ENCODE data around the gene SPNS2.

The SPNS2 gene

GRCh38 chr17:4499431-4500190 is 930 bp downstream of the SPNS2 start:
- no peaks in the 10 kb centered on the region for H3K9me3 ChIP-seq (ENCODE audit: severe bottlenecking)
- peaks cover 23% of the 10 kb centered on the region for H3K27me3 ChIP-seq (ENCODE audit: insufficient read depth, poor library complexity, severe bottlenecking)
- H3K4me1 ChIP-seq (ENCODE audit: insufficient read depth, poor library complexity, severe bottlenecking): peaks cover 7% of the 10 kb centered on the region
- no peak overlapping the region for H3K4me3 ChIP-seq (ENCODE audit: severe bottlenecking)
- 0 out of 3 replicates have a peak, but pooled peaks have one; percentile 3 for ATAC-seq (ENCODE audit: low read depth)
- no peaks in the 10 kb centered on the region for H3K36me3 ChIP-seq (ENCODE audit: low read depth)
- no peak for TF ChIP-seq CTCF (IDR thresholded peaks at IDR 0.05; ENCODE audit: poor library complexity, severe bottlenecking)
- no peak for DNase-seq (ENCODE audit: low spot score)
- H3K27ac ChIP-seq (ENCODE audit: poor library complexity, severe bottlenecking): no peak overlapping the region

- Histone ChIP-seq H3K27ac (ENCODE audit: poor library complexity, severe bottlenecking) (no peak overlapping the region), H3K4me3 (ENCODE audit: severe bottlenecking) (no peak overlapping the region)
Observed at GRCh38 chr17:4500191-4500571, 1.5 kb downstream of the SPNS2 start.

GRCh38 chr17:4501295-4501949 is 2.7 kb downstream of the SPNS2 start:
- no peak overlapping the region for H3K27ac ChIP-seq (ENCODE audit: poor library complexity, severe bottlenecking)
- H3K4me3 ChIP-seq (ENCODE audit: severe bottlenecking): no peak overlapping the region
- peaks cover 7% of the 10 kb centered on the region for H3K4me1 ChIP-seq (ENCODE audit: insufficient read depth, poor library complexity, severe bottlenecking)
- H3K27me3 ChIP-seq (ENCODE audit: insufficient read depth, poor library complexity, severe bottlenecking): peaks cover 23% of the 10 kb centered on the region
- H3K9me3 ChIP-seq (ENCODE audit: severe bottlenecking): no peaks in the 10 kb centered on the region
- H3K36me3 ChIP-seq (ENCODE audit: low read depth): no peaks in the 10 kb centered on the region
- DNase-seq (ENCODE audit: low spot score): no peak
- TF ChIP-seq CTCF (IDR thresholded peaks at IDR 0.05; ENCODE audit: poor library complexity, severe bottlenecking): no peak
- no peak for ATAC-seq (ENCODE audit: low read depth)

More at GRCh38 chr17:4500191-4500571, 1.5 kb downstream of the SPNS2 start:
- H3K9me3 ChIP-seq (ENCODE audit: severe bottlenecking): no peaks in the 10 kb centered on the region
- H3K36me3 ChIP-seq (ENCODE audit: low read depth): no peaks in the 10 kb centered on the region
- DNase-seq (ENCODE audit: low spot score) (no peak), ATAC-seq (ENCODE audit: low read depth) (no peak)
- H3K4me1 ChIP-seq (ENCODE audit: insufficient read depth, poor library complexity, severe bottlenecking): peaks cover 7% of the 10 kb centered on the region
- peaks cover 23% of the 10 kb centered on the region for H3K27me3 ChIP-seq (ENCODE audit: insufficient read depth, poor library complexity, severe bottlenecking)
- no peak for TF ChIP-seq CTCF (IDR thresholded peaks at IDR 0.05; ENCODE audit: poor library complexity, severe bottlenecking)

GRCh38 chr17:4502466-4503154 is 3.9 kb downstream of the SPNS2 start:
- peaks cover 23% of the 10 kb centered on the region for H3K27me3 ChIP-seq (ENCODE audit: insufficient read depth, poor library complexity, severe bottlenecking)
- no peak overlapping the region for H3K4me3 ChIP-seq (ENCODE audit: severe bottlenecking)
- H3K36me3 ChIP-seq (ENCODE audit: low read depth): no peaks in the 10 kb centered on the region
- DNase-seq (ENCODE audit: low spot score) (no peak), ATAC-seq (ENCODE audit: low read depth) (no peak)
- H3K27ac ChIP-seq (ENCODE audit: poor library complexity, severe bottlenecking): no peak overlapping the region
- TF ChIP-seq CTCF (IDR thresholded peaks at IDR 0.05; ENCODE audit: poor library complexity, severe bottlenecking): no peak
- H3K4me1 ChIP-seq (ENCODE audit: insufficient read depth, poor library complexity, severe bottlenecking): peaks cover 5% of the 10 kb centered on the region
- H3K9me3 ChIP-seq (ENCODE audit: severe bottlenecking): no peaks in the 10 kb centered on the region
